Inferior parietal cortex (tissue), 1 donor: ENCODE results near the gene LRRC3B.

Experiments
- DNase-seq: peaks from one replicate; pipeline ENCODE4 v3.0.0-alpha.2; 2016; ENCODE audit errors: extremely low spot score

The LRRC3B gene

GRCh38 chr3:26708501-26708900 lies 85.9 kb downstream of the LRRC3B start:
- no peak for DNase-seq

DNA sequence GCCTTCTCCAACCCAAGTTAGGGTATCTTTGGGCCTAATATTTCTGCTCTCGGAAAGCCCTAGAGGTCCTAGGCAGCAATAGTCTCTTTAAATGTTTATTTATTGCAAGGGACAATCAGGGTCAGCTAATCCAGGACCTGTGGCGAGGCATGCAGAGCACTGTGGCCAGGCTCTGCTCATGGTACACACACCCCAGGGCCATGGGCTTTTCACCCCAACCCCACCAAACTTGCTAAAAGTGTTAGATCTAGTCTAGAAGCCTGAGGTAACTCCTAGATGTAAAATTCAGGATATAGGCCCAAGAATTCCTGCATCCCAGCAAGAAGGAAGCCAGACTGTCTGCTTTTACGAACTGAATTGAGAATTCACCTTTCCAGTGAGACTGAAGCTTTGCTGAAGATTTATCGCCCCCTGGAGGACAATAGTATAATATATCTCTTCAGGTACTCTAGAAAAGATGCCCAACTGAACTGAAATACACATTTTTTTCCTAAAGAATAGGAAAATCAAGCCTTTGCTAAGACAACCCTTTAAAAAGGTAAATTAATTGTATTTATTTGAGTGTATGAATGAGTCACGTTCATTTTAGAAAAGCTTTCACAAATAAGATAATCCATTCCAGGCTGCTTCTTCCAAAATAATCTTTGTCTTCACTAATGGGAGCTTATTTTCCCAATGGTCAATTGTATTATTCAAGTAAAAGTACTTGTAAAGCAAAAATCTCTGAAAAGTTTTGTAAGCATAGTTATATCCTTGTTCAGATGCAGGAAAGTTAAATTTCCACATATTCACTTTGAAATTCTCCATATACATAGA lies 89.8 kb downstream of the LRRC3B start:
- DNase-seq: peak; percentile 86

DNA sequence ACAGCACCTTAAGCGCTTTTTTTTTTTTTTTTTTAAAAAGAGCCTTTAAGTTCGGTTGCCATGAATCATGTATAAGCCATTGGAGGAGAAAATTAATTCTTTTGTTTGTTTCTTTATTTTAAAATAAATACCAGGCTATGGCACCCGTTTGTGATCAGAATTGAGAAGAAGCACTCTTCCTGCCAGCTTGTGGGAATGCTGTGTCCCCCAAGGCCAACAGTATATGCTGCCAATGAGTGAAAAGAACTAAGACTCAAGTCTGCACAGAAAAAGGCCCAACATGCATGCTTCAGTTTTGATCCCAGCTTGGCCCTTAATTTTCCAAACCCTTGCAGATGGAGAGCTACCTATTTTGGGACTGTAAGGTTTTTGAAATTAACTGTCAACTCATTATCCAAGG lies 90.5 kb downstream of the LRRC3B start:
- DNase-seq: no peak

DNA sequence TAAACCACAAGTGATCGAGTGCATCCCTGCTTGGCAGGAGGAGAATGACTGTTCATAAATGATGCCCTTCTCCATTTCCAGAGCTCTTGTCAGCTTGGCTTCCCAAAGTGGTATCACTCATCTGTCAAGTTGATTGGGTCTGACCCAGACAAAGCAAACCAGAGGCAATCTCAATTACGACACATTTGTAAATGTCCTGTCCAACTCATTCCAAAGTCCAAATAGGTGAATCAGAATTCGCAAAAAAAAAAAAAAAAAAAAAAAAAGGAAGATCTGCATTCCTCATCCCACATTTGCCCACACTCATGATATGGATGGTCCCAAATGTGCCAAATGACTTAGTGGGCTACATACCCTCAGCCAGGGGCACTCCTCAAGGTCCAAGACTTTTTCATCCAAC lies 91.9 kb downstream of the LRRC3B start:
- no peak for DNase-seq

DNA sequence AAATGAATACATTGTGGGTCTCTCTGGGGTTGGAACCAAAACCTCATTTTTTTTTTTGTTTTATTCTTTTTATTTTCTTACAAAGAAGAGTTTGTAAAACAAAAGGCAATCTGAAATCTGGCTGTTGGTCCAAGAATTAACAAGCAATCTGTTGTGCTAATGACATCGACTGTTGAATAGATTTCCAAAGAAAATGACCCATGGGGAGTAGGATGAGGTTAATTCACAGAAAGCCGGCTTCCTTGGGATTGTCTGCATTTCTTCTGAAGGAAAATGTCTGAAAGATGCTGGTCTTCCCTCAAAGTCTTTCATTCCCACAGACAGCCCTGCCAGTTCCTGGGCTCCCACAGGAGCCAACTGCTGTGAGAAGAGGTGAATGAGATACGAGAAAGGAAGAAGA lies 92.9 kb downstream of the LRRC3B start:
- DNase-seq: no peak

- no peak for DNase-seq
Observed at GRCh38 chr3:26718315-26718714, 95.7 kb downstream of the LRRC3B start.

GRCh38 chr3:26719134-26719533 lies 96.6 kb downstream of the LRRC3B start:
- DNase-seq: no peak

DNA sequence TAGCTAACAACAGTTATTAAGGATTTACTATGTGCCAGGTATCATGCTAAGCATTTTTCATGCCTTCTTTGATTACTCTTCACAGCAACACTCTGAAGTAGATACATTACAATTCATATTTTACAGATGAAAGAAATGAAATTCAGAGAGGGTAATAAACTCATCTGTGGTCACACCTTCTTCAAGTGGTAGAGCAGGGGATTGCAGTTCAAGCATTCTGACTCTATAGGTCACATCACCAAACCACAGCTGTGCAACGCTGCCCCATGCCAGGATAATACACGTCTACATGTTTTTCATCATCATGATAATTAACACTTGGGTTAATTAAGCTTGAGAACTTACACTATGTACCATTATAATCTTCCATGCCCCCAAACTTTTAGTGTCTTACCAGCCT lies 98.5 kb downstream of the LRRC3B start:
- DNase-seq: no peak

DNA sequence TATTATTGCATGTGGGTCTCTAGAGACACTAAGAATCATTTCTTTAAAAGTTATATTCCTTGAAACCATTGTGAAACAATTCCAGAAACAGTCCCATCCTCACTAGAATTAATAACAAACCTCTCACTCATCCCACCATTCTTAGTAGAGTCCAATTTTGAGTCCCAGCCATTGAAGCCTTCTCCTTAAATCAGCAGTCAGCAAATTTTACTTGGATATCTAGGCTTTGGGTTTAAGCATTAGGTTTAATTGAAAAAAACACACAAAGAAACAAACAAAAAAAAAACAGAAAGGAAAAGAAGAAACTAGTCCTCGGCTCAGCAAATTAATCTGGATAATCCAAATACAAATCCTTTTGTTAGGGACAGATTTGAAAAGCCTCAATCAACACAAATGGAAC lies 109.3 kb downstream of the LRRC3B start:
- no peak for DNase-seq

DNA sequence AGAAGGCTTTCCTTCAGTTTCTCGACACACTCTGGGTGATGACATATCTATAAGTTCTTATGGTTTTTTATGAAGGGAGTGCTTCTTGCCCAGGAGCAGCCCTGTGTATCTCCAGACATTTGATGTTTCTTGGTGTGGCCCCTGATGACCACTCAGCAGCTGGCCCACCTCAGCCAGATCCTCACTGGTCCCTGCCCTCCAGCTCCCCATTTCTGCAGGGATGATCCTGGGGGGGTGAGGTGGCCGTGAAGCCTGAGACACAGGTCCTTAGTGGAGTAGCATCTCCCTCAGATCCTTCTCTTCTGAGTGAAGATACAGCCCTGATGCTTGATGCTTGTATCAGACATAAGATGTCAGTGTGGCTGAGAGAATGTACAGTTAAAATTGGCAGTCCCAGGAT lies 127.7 kb downstream of the LRRC3B start:
- DNase-seq: no peak

DNA sequence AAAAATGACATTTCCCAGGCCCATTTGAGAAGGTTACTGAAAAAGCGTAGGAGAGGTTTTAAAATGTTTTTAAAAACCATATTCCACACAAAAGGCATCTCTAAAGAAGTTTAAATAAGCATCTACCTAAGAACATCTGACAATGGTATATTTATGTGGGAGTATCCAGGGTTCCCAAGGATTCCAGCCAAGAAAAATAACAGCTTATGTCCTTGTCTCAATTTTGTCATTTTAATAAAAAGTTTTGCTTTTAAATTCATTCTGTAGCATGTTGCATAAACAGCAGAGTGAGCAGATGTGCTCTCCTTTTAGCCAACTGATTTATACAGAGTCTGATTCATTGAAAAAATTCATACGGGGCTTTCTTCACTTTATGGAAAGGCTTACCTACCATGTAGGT lies 129.9 kb downstream of the LRRC3B start:
- no peak for DNase-seq

DNA sequence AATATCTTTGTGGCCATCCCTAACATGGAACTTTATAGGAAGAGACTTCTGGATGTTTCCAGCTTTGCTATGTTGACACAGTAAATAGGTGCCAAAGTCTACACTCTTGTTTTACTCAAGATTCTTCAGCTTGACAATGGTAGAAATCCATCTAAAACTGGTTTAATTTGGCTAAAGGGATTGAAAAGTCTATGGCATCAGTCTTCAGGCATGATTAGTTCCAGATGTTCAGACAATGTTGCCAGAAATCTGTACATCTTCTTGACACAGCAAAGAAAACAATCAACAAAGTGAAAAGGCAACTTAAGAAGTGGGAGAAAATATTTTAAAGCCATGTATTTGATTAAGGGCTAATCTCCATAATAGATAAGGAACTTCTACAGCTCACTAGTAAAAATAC lies 130.5 kb downstream of the LRRC3B start:
- DNase-seq: no peak

GRCh38 chr3:26757978-26758377 lies 135.4 kb downstream of the LRRC3B start:
- no peak for DNase-seq
